Measurements from ENCODE around the gene MKRN2.

GRCh38 chr3:12536423-12536822 lies 20.5 kb upstream of the MKRN2 start:
- no peak for TF ChIP-seq POLR2A (IDR thresholded peaks at IDR 0.05; ENCODE audit: low read depth, low read length)
- no peak for TF ChIP-seq TAF1 (IDR thresholded peaks at IDR 0.05; ENCODE audit: low read depth, low read length)
- no peak for TF ChIP-seq SPI1 (IDR thresholded peaks at IDR 0.05; ENCODE audit: low read depth, low read length)

All from GM12891 (cell line).